HG03558 (cell line): ENCODE data around the gene UBAC2.
"Not testable (repeated sequence)": the region's sequence is repeated elsewhere in the genome, so short reads cannot be mapped to it uniquely, and the experiment has no call there.

ENCODE experiments used
- ATAC-seq: cut with Tn5 transposase; IDR thresholded peaks from one replicate; pipeline ENCODE4 v1.9.1; 2021; ENCODE audit warnings: moderate number of reproducible peaks; ENCODE audit not compliant: unreplicated experiment; ENCODE audit errors: extremely low read depth

The UBAC2 gene

DNA sequence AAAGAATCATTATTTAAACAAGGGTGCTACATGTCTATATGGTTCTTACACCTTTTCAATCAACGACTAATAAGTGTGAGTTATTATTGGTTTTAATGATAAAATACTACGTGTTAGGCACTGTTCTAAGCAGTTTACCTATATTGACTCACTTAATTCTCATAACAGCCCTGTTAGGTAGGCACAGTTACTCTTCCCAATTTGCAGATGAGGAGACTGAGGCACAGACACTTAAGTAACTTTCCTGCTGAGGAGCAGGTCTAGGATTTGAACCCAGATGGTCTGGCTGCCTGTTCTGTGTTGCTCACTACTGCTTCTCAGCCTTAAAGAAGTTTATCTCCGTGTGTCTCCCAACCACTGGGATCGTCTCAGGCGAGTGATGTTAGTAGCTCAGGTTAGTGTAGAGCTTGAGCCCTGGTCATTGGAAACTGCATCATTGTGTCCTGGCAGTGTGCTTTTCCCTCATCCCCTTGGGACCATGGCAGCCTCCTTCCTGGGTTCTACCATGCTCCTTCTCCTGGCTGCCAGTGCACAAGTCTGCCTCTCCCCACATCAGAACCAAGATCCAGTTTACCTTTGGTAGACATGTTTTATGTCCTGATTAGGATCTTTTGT is 10.9 kb downstream of the UBAC2 start:
- no peak for ATAC-seq

- ATAC-seq = no peak
These were observed 13.6 kb downstream of the UBAC2 start for GRCh38 chr13:99214232-99214631.

- no peak for ATAC-seq
These were observed 14.1 kb downstream of the UBAC2 start for GRCh38 chr13:99214731-99215130.

DNA sequence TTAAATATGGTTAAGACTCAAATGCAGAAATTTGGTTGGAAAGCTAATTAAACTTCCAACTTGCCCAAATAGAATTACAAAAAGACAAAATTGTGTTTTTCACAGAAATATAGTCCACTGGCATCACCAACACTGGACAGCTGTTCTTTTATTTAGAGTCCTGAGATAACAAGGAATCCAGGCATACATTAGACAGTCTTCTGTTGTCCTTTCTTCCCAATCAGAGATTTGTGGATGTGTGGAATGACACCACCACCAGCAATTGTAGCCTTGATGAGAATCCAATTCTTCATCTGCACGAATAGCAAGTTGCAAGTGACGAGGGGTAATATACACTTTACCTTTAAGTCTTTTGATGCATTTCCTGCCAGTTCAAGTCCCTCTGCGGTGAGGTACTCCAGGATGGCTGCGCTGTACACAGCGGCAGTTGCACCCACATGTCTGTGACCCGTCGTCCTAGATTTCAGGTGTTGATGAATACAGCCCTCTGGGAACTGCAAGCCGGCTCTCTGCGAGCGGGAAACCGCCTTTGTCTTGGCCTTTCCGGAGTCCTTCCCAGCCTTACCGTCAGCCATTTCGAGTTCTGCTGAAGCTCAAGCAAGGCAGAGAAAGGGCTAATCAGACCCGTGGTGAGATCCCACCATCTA is 14.7 kb downstream of the UBAC2 start:
- ATAC-seq = no peak

GRCh38 chr13:99217461-99218110 is 16.9 kb downstream of the UBAC2 start:
- no peak for ATAC-seq

- no peak for ATAC-seq
These were observed 17.5 kb downstream of the UBAC2 start for GRCh38 chr13:99218126-99218525.

GRCh38 chr13:99218545-99218944 is 17.9 kb downstream of the UBAC2 start:
- ATAC-seq = no peak

GRCh38 chr13:99218969-99219368 is 18.3 kb downstream of the UBAC2 start:
- peak; percentile 43 for ATAC-seq

GRCh38 chr13:99220199-99220935 is 19.7 kb downstream of the UBAC2 start:
- ATAC-seq = no peak

DNA sequence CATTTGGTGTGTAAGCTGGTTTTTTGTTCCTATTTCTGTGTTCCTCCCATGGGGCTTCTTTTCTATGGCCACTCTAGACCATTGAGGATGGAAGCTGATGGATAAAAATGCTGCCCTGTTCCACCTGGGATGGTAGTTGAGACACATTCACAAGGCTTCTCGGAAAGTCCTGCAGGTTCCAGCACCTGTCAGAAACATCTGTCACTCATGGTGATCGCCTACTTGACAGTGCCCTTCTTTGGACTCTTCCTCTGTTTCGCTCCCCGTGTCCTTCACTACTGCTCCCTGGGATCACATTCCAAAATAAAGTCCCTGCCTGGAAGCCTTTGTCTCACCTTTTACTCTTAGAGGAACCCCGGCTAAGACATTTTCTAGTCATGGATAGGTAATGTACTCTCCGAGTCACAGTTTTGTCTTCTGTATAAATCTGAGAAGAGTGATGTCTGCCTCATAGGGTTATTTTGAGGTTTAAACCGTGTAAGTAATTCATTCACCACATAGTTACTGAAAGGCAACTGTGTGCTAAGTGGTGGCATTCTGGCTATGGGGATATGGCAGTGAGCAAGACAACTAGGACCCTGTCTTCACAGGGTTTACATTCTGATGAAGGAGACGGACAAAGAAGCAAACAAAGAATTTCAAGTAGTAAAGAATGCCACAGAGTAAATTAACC is 21.0 kb downstream of the UBAC2 start:
- no peak for ATAC-seq

GRCh38 chr13:99223587-99223986 is 22.9 kb downstream of the UBAC2 start:
- ATAC-seq = no peak

- no peak for ATAC-seq
These were observed 23.4 kb downstream of the UBAC2 start for GRCh38 chr13:99224021-99224420.

DNA sequence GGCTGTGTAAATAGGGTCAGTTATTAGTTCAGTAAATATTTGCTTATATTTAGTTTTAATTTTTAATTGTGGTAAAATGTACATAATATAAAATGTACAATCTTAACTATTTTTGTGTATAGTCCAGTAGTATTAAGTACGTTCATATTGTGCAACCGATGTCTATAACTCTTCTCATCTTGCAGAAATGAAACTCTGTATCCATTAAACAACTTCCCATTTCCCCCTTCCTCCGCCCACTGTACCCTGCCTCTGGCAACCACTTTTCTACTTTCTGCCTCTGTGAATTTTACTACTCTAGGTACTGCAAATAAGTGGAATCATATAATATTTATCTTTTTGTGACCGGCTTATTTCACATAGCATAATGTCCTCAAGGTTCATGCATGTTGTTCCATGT is 24.4 kb downstream of the UBAC2 start:
- ATAC-seq = no peak

GRCh38 chr13:99226513-99226912 is 25.9 kb downstream of the UBAC2 start:
- no peak for ATAC-seq

DNA sequence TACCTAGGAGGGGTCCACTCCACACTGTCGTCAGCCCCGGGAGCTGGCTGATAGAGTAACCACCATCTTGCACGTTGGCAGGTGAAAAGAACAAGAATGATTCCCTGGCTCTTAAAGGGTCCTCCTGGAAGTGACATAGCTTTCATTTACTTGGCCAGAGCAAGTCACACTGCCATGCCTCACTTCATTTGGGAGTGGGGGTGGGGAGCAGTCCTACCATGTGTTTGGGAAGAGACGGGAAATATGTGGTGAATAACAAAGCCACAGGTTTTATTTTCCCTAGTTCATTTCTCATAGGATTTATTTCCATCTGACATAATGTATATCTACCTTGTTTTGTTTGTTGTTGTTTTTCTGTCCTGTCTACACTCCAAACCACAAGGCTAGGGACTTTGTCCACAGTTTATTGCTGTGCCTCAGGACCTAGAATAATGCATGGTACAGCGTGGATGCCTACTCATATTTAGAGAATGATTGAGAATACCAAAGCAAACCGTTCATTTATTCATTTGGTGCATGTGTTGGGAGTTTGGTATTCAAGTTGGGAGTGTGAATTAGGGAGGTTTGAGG is 26.8 kb downstream of the UBAC2 start:
- no peak for ATAC-seq

GRCh38 chr13:99227909-99228688 is 27.4 kb downstream of the UBAC2 start:
- ATAC-seq = no peak

DNA sequence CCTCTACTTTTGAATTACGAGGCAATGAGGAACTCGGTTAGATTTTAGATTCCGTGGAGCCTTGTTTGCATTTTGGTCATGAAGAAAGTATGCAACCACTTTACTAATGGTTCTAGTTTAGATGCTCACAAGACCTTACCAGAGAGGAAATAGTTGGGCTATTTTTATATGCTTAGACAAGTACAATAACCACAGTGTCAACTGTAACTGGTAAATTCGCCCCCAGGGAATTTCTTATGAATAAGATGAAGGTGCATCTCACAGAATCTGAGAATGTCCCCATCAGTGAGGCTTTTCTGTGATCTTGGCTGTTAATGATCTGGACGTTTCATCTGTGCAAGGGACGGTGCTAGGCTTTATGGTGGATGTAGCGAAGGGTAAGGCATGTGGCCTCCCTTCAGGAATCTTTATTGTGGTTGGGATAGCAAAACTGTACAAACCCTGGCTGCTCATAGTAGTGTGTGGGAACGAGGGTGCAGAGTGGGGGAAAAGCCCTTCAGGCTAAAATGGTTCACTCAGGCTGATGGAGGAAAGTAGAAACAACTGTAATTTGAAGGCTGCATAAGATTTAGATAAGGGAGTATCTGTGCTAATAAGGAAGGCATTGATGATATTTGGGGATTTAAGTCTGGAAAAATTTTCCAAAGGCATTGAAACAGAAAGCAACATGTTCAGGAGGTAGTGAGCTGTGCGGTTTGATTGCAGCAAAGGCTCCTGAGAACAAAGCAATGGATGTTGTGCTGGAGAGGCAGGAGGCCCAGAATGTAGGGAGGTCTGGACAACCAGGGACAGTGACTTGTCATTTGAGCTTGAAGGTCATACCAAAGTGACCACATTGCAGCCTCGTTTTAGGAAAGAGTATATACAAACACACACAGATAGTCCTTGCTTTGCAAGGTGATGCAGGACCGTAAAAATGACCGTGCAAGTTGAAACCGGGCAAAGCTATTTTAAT is 28.4 kb downstream of the UBAC2 start:
- peak; percentile 86 for ATAC-seq

DNA sequence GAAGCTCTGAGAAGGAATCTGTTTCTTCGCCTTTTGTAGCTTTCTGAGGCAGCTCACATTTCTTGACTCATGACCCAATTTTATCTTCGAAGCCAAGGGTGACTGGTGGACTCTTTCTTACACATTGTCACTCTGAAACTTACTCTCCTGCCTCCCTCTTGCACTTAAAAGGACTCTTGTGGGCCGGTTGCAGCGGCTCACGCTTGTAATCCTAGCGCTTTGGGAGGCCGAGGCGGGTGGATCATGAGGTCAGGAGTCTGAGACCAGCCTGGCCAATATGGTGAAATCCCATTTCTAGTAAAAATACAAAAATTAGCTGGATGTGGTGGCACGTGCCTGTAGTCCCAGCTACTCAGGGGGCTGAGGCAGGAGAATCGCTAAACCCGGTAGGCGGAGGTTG is 29.9 kb downstream of the UBAC2 start:
- ATAC-seq = not testable (repeated sequence)
